Embryonic facial prominence (tissue), 1 donor: ENCODE measurements around the gene POLE.

ENCODE experiments used
- DNase-seq: peaks from one replicate; pipeline ENCODE4 v3.0.0-alpha.2; 2016; ENCODE audit errors: extremely low spot score

POLE gene

GRCh38 chr12:132686825-132687210, 324 bp downstream of the POLE start:
- no peak for DNase-seq

- no peak for DNase-seq
Measured at GRCh38 chr12:132685400-132685799, 1.7 kb downstream of the POLE start.

GRCh38 chr12:132677492-132677891, 9.7 kb downstream of the POLE start:
- DNase-seq, result no peak

- DNase-seq, result no peak
Measured at GRCh38 chr12:132675757-132676432, 11.2 kb downstream of the POLE start.

GRCh38 chr12:132674561-132674960, 12.6 kb downstream of the POLE start:
- no peak for DNase-seq

GRCh38 chr12:132673288-132674179, 13.6 kb downstream of the POLE start:
- DNase-seq, result no peak

GRCh38 chr12:132672678-132673077, 14.5 kb downstream of the POLE start:
- no peak for DNase-seq

- DNase-seq, result no peak
Measured at GRCh38 chr12:132672116-132672515, 15.0 kb downstream of the POLE start.

GRCh38 chr12:132669166-132669879, 17.8 kb downstream of the POLE start:
- DNase-seq, result no peak

- no peak for DNase-seq
Measured at GRCh38 chr12:132668191-132669088, 18.7 kb downstream of the POLE start.

- DNase-seq, result no peak
Measured at GRCh38 chr12:132665794-132666193, 21.3 kb downstream of the POLE start.

- DNase-seq, result no peak
Measured at GRCh38 chr12:132665149-132665491, 22.0 kb downstream of the POLE start.

- DNase-seq, result no peak
Measured at GRCh38 chr12:132664206-132665148, 22.7 kb downstream of the POLE start.

GRCh38 chr12:132662901-132663755, 24.0 kb downstream of the POLE start:
- DNase-seq, result no peak

- no peak for DNase-seq
Measured at GRCh38 chr12:132661972-132662371, 25.2 kb downstream of the POLE start.

- DNase-seq, result no peak
Measured at GRCh38 chr12:132660996-132661395, 26.1 kb downstream of the POLE start.

- DNase-seq, result no peak
Measured at GRCh38 chr12:132660052-132660451, 27.1 kb downstream of the POLE start.

- DNase-seq, result no peak
Measured at GRCh38 chr12:132659146-132659545, 28.0 kb downstream of the POLE start.

- no peak for DNase-seq
Measured at GRCh38 chr12:132658149-132658894, 28.8 kb downstream of the POLE start.
